Adrenal gland (tissue), 5 donors: Measurements from ENCODE around the gene ERC2.

Experiments used
- POLR2A ChIP-seq, 2 donors: fragments of 450-650 bp; IDR thresholded peaks; one replicate each; pipeline ENCODE4 v1.6.1; 2017; ENCODE audit warnings: antibody characterized with exemption in 2 of 2, mild to moderate bottlenecking in 2 of 2, moderate library complexity in 1 of 2
- TF ChIP-seq, protein P1 (sequence below), 6 experiments: fragments of 450-650 bp in 4 of 6; fragments of 200-600 bp in 2 of 6; sonication (generic) in 1 of 6; IDR thresholded peaks; 1 replicate in 5 of 6; 2 replicates in 1 of 6; pipeline versions ENCODE4 v1.5.1 to v1.8.0; 2016 to 2021; ENCODE audit warnings: antibody characterized with exemption in 6 of 6, mild to moderate bottlenecking in 2 of 6, moderate library complexity in 1 of 6
- donor health status: DM: no; HTN: no; CAD: no.

GRCh38 chr3:56424885-56425284 lies 43.4 kb downstream of the ERC2 start:
- TF ChIP-seq, protein P1, sequence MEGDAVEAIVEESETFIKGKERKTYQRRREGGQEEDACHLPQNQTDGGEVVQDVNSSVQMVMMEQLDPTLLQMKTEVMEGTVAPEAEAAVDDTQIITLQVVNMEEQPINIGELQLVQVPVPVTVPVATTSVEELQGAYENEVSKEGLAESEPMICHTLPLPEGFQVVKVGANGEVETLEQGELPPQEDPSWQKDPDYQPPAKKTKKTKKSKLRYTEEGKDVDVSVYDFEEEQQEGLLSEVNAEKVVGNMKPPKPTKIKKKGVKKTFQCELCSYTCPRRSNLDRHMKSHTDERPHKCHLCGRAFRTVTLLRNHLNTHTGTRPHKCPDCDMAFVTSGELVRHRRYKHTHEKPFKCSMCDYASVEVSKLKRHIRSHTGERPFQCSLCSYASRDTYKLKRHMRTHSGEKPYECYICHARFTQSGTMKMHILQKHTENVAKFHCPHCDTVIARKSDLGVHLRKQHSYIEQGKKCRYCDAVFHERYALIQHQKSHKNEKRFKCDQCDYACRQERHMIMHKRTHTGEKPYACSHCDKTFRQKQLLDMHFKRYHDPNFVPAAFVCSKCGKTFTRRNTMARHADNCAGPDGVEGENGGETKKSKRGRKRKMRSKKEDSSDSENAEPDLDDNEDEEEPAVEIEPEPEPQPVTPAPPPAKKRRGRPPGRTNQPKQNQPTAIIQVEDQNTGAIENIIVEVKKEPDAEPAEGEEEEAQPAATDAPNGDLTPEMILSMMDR (IDR thresholded peaks at IDR 0.05), result no peak
- TF ChIP-seq POLR2A (IDR thresholded peaks at IDR 0.05), result no peak
